ENCODE results near the gene ANKRD33B. TPM values are rescaled to one million over a fixed set of nuclear protein-coding genes. Genes with fewer than 3 reads are reported as not detected.

The ANKRD33B gene
- total and polyA plus RNA-seq, 9 of the 15 experiments (the other 6 are each of a cell fraction or from before 2014, with no cell fraction given) = 0.10 to 1.7 (median 0.40) TPM

DNA sequence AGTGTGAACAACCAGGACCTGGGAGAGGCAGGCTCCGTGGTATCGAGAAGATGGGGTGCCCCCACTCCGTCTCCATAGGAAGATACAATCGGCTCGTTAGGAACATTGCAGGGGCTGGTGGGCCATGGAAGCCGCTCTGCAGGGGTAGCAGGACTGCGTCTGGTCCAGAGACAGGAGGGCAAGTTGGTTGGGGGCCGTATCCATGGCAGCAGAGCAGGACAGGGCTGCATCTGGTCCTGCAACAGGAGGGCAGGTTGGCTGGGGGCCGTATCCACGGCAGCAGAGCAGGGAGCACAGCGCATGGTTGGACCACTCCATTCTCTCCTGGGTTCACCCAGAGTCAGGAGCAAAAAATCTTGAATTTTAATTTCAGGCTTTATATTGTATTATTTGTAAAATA lies 98.2 kb downstream of the ANKRD33B start (continued):
- TF ChIP-seq, protein P1, sequence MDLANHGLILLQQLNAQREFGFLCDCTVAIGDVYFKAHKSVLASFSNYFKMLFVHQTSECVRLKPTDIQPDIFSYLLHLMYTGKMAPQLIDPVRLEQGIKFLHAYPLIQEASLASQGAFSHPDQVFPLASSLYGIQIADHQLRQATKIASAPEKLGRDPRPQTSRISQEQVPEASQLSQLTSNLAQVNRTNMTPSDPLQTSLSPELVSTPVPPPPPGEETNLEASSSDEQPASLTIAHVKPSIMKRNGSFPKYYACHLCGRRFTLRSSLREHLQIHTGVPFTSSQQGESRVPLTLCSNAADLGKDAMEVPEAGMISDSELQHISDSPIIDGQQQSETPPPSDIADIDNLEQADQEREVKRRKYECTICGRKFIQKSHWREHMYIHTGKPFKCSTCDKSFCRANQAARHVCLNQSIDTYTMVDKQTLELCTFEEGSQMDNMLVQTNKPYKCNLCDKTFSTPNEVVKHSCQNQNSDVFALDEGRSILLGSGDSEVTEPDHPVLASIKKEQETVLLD (IDR thresholded peaks at IDR 0.05) = no peak
- no peak for TF ChIP-seq BRD9 (IDR thresholded peaks at IDR 0.05; ENCODE audit: low read depth, partially characterized antibody)
- TF ChIP-seq CEBPB (tag; IDR thresholded peaks at IDR 0.05) = no peak
- no peak for TF ChIP-seq MTA3 (IDR thresholded peaks at IDR 0.05; ENCODE audit: borderline replicate concordance)
- no peak for TF ChIP-seq CHCHD3 (CRISPR knock-in tag; IDR thresholded peaks at IDR 0.05)
- TF ChIP-seq CBX2 (IDR thresholded peaks at IDR 0.05; ENCODE audit: insufficient read depth, low read length, poor library complexity, severe bottlenecking) = no peak
- TF ChIP-seq, protein P2, sequence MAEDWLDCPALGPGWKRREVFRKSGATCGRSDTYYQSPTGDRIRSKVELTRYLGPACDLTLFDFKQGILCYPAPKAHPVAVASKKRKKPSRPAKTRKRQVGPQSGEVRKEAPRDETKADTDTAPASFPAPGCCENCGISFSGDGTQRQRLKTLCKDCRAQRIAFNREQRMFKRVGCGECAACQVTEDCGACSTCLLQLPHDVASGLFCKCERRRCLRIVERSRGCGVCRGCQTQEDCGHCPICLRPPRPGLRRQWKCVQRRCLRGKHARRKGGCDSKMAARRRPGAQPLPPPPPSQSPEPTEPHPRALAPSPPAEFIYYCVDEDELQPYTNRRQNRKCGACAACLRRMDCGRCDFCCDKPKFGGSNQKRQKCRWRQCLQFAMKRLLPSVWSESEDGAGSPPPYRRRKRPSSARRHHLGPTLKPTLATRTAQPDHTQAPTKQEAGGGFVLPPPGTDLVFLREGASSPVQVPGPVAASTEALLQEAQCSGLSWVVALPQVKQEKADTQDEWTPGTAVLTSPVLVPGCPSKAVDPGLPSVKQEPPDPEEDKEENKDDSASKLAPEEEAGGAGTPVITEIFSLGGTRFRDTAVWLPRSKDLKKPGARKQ (CRISPR knock-in tag; IDR thresholded peaks at IDR 0.05) = no peak
- no peak for TF ChIP-seq DDX20 (tag; IDR thresholded peaks at IDR 0.05; ENCODE audit: low read depth)

Measured in K562 (cell line).